K562 (cell line): ENCODE measurements around the gene PKD1.

Experiments used
- ESRRB ChIP-seq: fragments of 250-450 bp; sonication (Bioruptor Pico); IDR thresholded peaks from 2 replicates; pipeline ENCODE4 v1.5.0; 2020; ENCODE audit warnings: mild to moderate bottlenecking, moderate library complexity, borderline replicate concordance
- TCF7L2 ChIP-seq: fragments of 150-350 bp; IDR thresholded peaks from 2 replicates; pipeline ENCODE4 v1.6.1; 2016; ENCODE audit warnings: low read depth, mild to moderate bottlenecking, low read length, moderate library complexity

GRCh38 chr16:2157480-2158261 is 22.0 kb upstream of the PKD1 start:
- TF ChIP-seq TCF7L2 (no peak), ESRRB (no peak)
